K562 (cell line): ENCODE data around the gene GSTM1. TPM values are rescaled to one million over a fixed set of nuclear protein-coding genes. Genes with fewer than 3 reads are reported as not detected.

ENCODE experiments used
- CCNT2 ChIP-seq: IDR thresholded peaks from 2 replicates; pipeline ENCODE4 v1.6.1; 2011; ENCODE audit warnings: borderline replicate concordance, low read depth, mild to moderate bottlenecking, moderate library complexity, mixed read lengths, low read length; ENCODE audit not compliant: insufficient read length; ENCODE audit errors: extremely low read depth
- EGR1 ChIP-seq: fragments of 450-650 bp; conservative IDR thresholded peaks from 2 replicates; pipeline ENCODE4 v1.6.1; 2017; ENCODE audit warnings: mild to moderate bottlenecking
- FOXA3 ChIP-seq, 2 experiments: fragments of 450-650 bp in 1 of 2; sonication (generic) in 1 of 2; formaldehyde crosslinking; IDR thresholded peaks in 1 of 2; conservative IDR thresholded peaks in 1 of 2; 2 replicates each; pipeline versions ENCODE4 v1.4.0 to v1.8.0; 2020 to 2022; ENCODE audit warnings: mild to moderate bottlenecking in 2 of 2, missing genetic modification reagents in 1 of 2
- GATAD2A ChIP-seq: fragments of 450-650 bp; IDR thresholded peaks from 2 replicates; pipeline ENCODE4 v1.6.1; 2017
- GTF2A2 ChIP-seq: IDR thresholded peaks from 2 replicates; pipeline ENCODE4 v1.6.1; 2016; ENCODE audit warnings: mild to moderate bottlenecking, missing genetic modification characterization, missing compliant biosample characterization
- HMG20B ChIP-seq: fragments of 250-450 bp; sonication (Bioruptor Pico); IDR thresholded peaks from 2 replicates; pipeline ENCODE4 v1.5.0; 2021; ENCODE audit warnings: mild to moderate bottlenecking
- HNRNPUL1 ChIP-seq: fragments of 200-400 bp; formaldehyde crosslinking; IDR thresholded peaks from 2 replicates; pipeline ENCODE4 v1.6.1; 2017; ENCODE audit warnings: low read length
- KDM5B ChIP-seq: fragments of 200-600 bp; sonication (generic); IDR thresholded peaks from 2 replicates; pipeline ENCODE4 v1.6.1; 2012; ENCODE audit warnings: low read depth, mild to moderate bottlenecking, moderate library complexity, low read length, control low read depth, inconsistent platforms; ENCODE audit not compliant: insufficient replicate concordance
- MTA3 ChIP-seq: fragments of 450-650 bp; formaldehyde crosslinking; IDR thresholded peaks from 2 replicates; pipeline ENCODE4 v1.6.1; 2017; ENCODE audit warnings: mild to moderate bottlenecking, borderline replicate concordance
- PHB ChIP-seq: fragments of 250-450 bp; sonication (Bioruptor Pico); IDR thresholded peaks from 2 replicates; pipeline ENCODE4 v1.5.0; 2021
- PHF8 ChIP-seq: fragments of 200-600 bp; sonication (generic); IDR thresholded peaks from 2 replicates; pipeline ENCODE4 v1.6.1; 2012; ENCODE audit warnings: mixed run types, mild to moderate bottlenecking, inconsistent platforms, low read length, moderate library complexity, borderline replicate concordance
- RBM15 ChIP-seq: fragments of 200-400 bp; formaldehyde crosslinking; IDR thresholded peaks from 2 replicates; pipeline ENCODE4 v1.6.1; 2018; ENCODE audit warnings: mild to moderate bottlenecking, low read length, moderate library complexity; ENCODE audit not compliant: insufficient read depth
- SMAD2 ChIP-seq: fragments of 150-350 bp; IDR thresholded peaks from 2 replicates; pipeline ENCODE4 v1.6.1; 2014; ENCODE audit warnings: low read depth, mild to moderate bottlenecking, low read length
- SP1 ChIP-seq: sonication (generic); formaldehyde crosslinking; IDR thresholded peaks from 2 replicates; pipeline ENCODE4 v1.8.1; 2022; ENCODE audit warnings: mild to moderate bottlenecking, missing genetic modification reagents
- TBP ChIP-seq: optimal IDR thresholded peaks from 2 replicates; pipeline ENCODE3; 2011; ENCODE audit warnings: low read depth, low read length, improper control_type of control experiment
- VEZF1 ChIP-seq: fragments of 200-800 bp; sonication (Bioruptor generic); IDR thresholded peaks from 2 replicates; pipeline ENCODE4 v1.6.1; 2017; ENCODE audit warnings: missing genetic modification characterization, missing compliant biosample characterization
- ZBTB1 ChIP-seq: sonication (generic); formaldehyde crosslinking; IDR thresholded peaks from 2 replicates; pipeline ENCODE4 v1.8.1; 2023; ENCODE audit warnings: missing genetic modification reagents, low read depth, mild to moderate bottlenecking, borderline replicate concordance
- ZNF407 ChIP-seq: fragments of 450-650 bp; IDR thresholded peaks from 2 replicates; pipeline ENCODE4 v1.6.1; 2016; ENCODE audit warnings: low read depth
- polyA plus RNA-seq, 8 experiments: library from polyadenylated mRNA; depleted of rRNA in 4 of 8; stranded (reverse) in 5 of 8; unstranded in 3 of 8; fragments of >200 nt; fragmentation: Nextera tagmentation in 2 of 8; fragmentation: Illumina TruSeq in 1 of 8; extraction: Ambion mirVana in 2 of 8; extraction: Trizol in 1 of 8; gene quantifications; 2 replicates each; pipeline versions ENCODE4 v1.2.1 to v1.2.3, GENCODE V29; 2011 to 2014; ENCODE audit warnings: inconsistent platforms in 1 of 8, missing spikeins in 1 of 8
- total RNA-seq, 7 experiments: library from RNA; depleted of rRNA in 6 of 7; stranded (reverse); fragments of >200 nt in 6 of 7; fragmentation: Illumina TruSeq in 2 of 7; extraction: Trizol in 2 of 7; gene quantifications; 2 replicates each; pipeline versions ENCODE4 v1.2.1 to v1.2.3, GENCODE V29; 2011 to 2021; ENCODE audit warnings: low replicate concordance in 1 of 7

GSTM1 gene
- total and polyA plus RNA-seq, 9 of the 15 experiments (the other 6 are each of a cell fraction or from before 2014, with no cell fraction given) = not detected

- TF ChIP-seq ZNF407 = no peak
- TF ChIP-seq ZBTB1 = no peak
- peak; percentile 94 for TF ChIP-seq MTA3
- no peak for TF ChIP-seq PHB (CRISPR knock-in tag)
- TF ChIP-seq EGR1 = no peak
- TF ChIP-seq CCNT2 = no peak
- TF ChIP-seq SMAD2 = no peak
- no peak for TF ChIP-seq HMG20B (CRISPR knock-in tag)
- peak; percentile 72 for TF ChIP-seq KDM5B
- TF ChIP-seq GTF2A2 (tag) = peak; percentile 76; the same call in 1 of the 2 replicates
- peak; percentile 62 for TF ChIP-seq SP1 (CRISPR knock-in tag)
- TF ChIP-seq VEZF1 (CRISPR knock-in tag) = peak; percentile 59; the same call in 1 of the 2 replicates
- TF ChIP-seq RBM15 = no peak
- TF ChIP-seq FOXA3 (CRISPR knock-in tag; conservative IDR thresholded peaks at IDR 0.05 in 1 of 2, IDR thresholded peaks at IDR 0.05 in 1 of 2) = no peak
- no peak for TF ChIP-seq HNRNPUL1
- TF ChIP-seq GATAD2A = no peak
- peak; percentile 94 for TF ChIP-seq TBP
- peak; percentile 59; the same call in 1 of the 2 replicates for TF ChIP-seq PHF8
These were observed 52.4 kb downstream of the GSTM1 start (continued) for GRCh38 chr1:109739738-109740614.
